ENCODE results near the gene DCLK2. TPM values are rescaled to one million over a fixed set of nuclear protein-coding genes. Genes with fewer than 3 reads are reported as not detected.

DCLK2 gene
- total RNA-seq, 1 experiment from 2014 or later = 1.2 TPM

DNA sequence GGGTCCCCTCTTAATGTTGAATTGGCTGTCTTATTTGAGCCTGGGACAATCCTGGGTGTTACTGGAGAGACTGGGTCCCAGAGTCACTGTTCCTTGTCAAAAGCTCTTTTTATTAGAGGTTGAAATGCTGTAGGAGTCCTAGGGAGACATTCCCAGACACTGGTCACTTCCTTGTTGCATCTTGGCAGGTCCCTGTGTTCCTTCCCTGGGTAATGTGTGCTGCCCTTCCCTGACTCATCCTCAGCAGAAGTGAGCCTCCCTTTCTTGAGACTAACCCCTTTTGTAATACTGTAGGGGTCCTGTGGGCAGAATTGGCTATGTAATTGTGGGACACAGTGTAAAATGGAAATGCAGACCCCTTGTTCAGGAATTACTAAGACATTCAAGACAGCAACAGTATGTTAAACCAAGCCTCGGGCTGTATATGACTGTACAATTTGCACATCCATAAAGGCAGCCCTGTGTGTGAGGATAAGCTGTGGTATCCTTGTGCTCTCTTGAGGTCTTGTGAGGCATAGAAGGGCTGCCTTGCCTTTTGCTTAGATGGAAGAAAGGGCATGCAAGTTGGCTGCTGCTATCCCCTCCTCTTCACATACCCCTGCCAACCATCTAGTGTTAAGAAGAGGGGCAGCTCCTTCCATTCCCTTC, 53.5 kb downstream of the DCLK2 start:
- H3K4me3 ChIP-seq (ENCODE audit: low read length) = no peak overlapping the region
- no peak overlapping the region for H3K4me2 ChIP-seq (ENCODE audit: low read length)
- H3K36me3 ChIP-seq (ENCODE audit: low read depth, low read length) = no peaks in the 10 kb centered on the region
- H2AFZ ChIP-seq (ENCODE audit: low read length) = no peak overlapping the region
- H3K9me2 ChIP-seq (replicated peaks; ENCODE audit: low read length) = no peaks in the 10 kb centered on the region
- intact Hi-C loops (cut with micrococcal nuclease) = no loop called here
- no peak for TF ChIP-seq EZH2 (IDR thresholded peaks at IDR 0.05; ENCODE audit: low read length, unreplicated experiment)
- TF ChIP-seq, protein P1, sequence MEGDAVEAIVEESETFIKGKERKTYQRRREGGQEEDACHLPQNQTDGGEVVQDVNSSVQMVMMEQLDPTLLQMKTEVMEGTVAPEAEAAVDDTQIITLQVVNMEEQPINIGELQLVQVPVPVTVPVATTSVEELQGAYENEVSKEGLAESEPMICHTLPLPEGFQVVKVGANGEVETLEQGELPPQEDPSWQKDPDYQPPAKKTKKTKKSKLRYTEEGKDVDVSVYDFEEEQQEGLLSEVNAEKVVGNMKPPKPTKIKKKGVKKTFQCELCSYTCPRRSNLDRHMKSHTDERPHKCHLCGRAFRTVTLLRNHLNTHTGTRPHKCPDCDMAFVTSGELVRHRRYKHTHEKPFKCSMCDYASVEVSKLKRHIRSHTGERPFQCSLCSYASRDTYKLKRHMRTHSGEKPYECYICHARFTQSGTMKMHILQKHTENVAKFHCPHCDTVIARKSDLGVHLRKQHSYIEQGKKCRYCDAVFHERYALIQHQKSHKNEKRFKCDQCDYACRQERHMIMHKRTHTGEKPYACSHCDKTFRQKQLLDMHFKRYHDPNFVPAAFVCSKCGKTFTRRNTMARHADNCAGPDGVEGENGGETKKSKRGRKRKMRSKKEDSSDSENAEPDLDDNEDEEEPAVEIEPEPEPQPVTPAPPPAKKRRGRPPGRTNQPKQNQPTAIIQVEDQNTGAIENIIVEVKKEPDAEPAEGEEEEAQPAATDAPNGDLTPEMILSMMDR (conservative IDR thresholded peaks at IDR 0.05; ENCODE audit: low read depth, low read length) = no peak
- no peak for TF ChIP-seq EZH2phosphoT487 (IDR thresholded peaks at IDR 0.05; ENCODE audit: borderline replicate concordance, low read length)
- no peaks in the 10 kb centered on the region for H3K27me3 ChIP-seq (ENCODE audit: low read length)
- no peaks in the 10 kb centered on the region for H4K20me1 ChIP-seq (ENCODE audit: low read length)
- ATAC-seq (peak; percentile 37; the same call in 1 of the 2 replicates), DNase-seq (no peak)
- POLR2A ChIA-PET (ENCODE audit: unreplicated experiment) = no interaction called here
- no peak overlapping the region for H3K27ac ChIP-seq (ENCODE audit: low read length)
- H3K9ac ChIP-seq (ENCODE audit: low read length) = no peak overlapping the region
- no TSS peak for BruUV-seq (replicated peaks)
- no peaks in the 10 kb centered on the region for H3K9me3 ChIP-seq (ENCODE audit: low read length)
- no peaks in the 10 kb centered on the region for H3K79me2 ChIP-seq (ENCODE audit: low read length)
- CTCF ChIA-PET = no interaction called here
- peaks cover 3% of the 10 kb centered on the region for H3F3A ChIP-seq (ENCODE audit: low read length, unreplicated experiment)
- H3K4me1 ChIP-seq (ENCODE audit: insufficient read depth, low read length) = peaks cover 42% of the 10 kb centered on the region

DNA sequence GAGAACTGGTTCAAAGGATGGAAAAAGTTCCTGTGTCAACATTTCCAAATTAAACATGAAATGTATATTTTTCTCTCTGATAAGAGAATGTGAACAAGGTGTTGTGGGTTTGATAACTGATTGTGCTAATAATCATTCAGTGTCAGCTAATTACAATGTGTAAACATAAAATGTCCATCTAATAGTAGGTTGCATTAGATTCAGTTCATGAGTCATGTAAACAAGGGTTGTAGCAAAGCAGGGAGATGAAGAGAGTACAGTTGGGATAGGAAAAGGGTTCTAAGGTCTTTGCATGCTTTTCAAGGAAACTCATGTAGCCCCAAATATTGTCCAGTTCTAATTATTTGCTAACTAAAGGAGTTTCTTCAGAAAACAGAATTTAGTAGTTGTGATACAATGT, 55.4 kb downstream of the DCLK2 start:
- DNase-seq (no peak), ATAC-seq (no peak)
- Histone ChIP-seq H3K9me3 (ENCODE audit: low read length) (no peaks in the 10 kb centered on the region), H3K9ac (ENCODE audit: low read length) (no peak overlapping the region), H3K79me2 (ENCODE audit: low read length) (no peaks in the 10 kb centered on the region), H4K20me1 (ENCODE audit: low read length) (no peaks in the 10 kb centered on the region), H3K27ac (ENCODE audit: low read length) (no peak overlapping the region), H3K4me1 (ENCODE audit: insufficient read depth, low read length) (peaks cover 25% of the 10 kb centered on the region; the same call in 1 of the 2 replicates), H3K36me3 (ENCODE audit: low read depth, low read length) (no peaks in the 10 kb centered on the region), H3F3A (ENCODE audit: low read length, unreplicated experiment) (no peaks in the 10 kb centered on the region), H3K9me2 (replicated peaks; ENCODE audit: low read length) (no peaks in the 10 kb centered on the region), H3K4me2 (ENCODE audit: low read length) (no peak overlapping the region), H3K4me3 (ENCODE audit: low read length) (no peak overlapping the region), H2AFZ (ENCODE audit: low read length) (no peak overlapping the region), H3K27me3 (ENCODE audit: low read length) (no peaks in the 10 kb centered on the region)
- BruUV-seq (replicated peaks) = no TSS peak
- intact Hi-C loops (cut with micrococcal nuclease) = no loop called here
- CTCF ChIA-PET = no interaction called here
- TF ChIP-seq, protein P1 (conservative IDR thresholded peaks at IDR 0.05; ENCODE audit: low read depth, low read length) = no peak
- TF ChIP-seq EZH2phosphoT487 (IDR thresholded peaks at IDR 0.05; ENCODE audit: borderline replicate concordance, low read length) (no peak), EZH2 (IDR thresholded peaks at IDR 0.05; ENCODE audit: low read length, unreplicated experiment) (no peak)
- POLR2A ChIA-PET (ENCODE audit: unreplicated experiment) = no interaction called here

DNA sequence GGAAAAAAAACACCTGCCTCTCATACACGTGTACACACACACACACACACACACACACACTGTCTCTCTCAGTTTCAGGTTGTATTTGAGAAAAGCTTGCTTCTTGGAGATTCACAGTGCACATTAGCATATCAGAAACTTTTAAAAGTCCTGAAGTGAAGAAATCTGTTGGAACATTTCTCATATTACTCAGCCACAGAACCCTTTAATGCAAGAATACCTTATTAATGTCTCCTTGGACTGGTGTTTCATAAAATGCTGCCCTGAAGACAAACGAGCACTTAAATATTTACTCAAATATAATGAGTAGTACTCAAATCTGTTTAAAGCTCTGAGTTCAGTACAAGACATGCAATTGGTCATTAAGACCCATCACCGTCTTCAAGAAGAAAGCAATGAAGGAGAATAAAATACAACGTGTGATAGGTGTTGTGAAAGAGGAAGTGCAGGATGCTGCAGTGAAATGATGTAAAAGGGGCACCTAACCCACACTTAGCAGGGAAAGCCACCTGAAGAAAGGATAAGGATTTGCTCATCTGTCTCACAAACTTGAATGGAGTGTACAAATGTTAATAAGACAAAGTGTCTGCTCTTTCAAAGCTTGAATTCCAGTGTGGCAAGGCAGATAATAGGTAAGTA, 57.0 kb downstream of the DCLK2 start:
- POLR2A ChIA-PET (ENCODE audit: unreplicated experiment) = no interaction called here
- H3K9me3 ChIP-seq (ENCODE audit: low read length) = no peaks in the 10 kb centered on the region
- H3K4me2 ChIP-seq (ENCODE audit: low read length) = no peak overlapping the region
- H3K27ac ChIP-seq (ENCODE audit: low read length) = no peak overlapping the region
- ATAC-seq (peak; percentile 29; the same call in 1 of the 2 replicates), DNase-seq (no peak)
- intact Hi-C loops (cut with micrococcal nuclease) = no loop called here
- no peaks in the 10 kb centered on the region for H3K36me3 ChIP-seq (ENCODE audit: low read depth, low read length)
- no peaks in the 10 kb centered on the region for H3F3A ChIP-seq (ENCODE audit: low read length, unreplicated experiment)
- no TSS peak for BruUV-seq (replicated peaks)
- no peak for TF ChIP-seq EZH2phosphoT487 (IDR thresholded peaks at IDR 0.05; ENCODE audit: borderline replicate concordance, low read length)
- TF ChIP-seq, protein P1 (conservative IDR thresholded peaks at IDR 0.05; ENCODE audit: low read depth, low read length) = no peak
- TF ChIP-seq EZH2 (IDR thresholded peaks at IDR 0.05; ENCODE audit: low read length, unreplicated experiment) = no peak
- no peak overlapping the region for H3K4me3 ChIP-seq (ENCODE audit: low read length)
- CTCF ChIA-PET = interaction anchor here (0.6 kb wide), 1 partner anchor 10 kb away, joined by 3 read pairs; no protein-coding TSS in a partner anchor
- H3K9ac ChIP-seq (ENCODE audit: low read length) = no peak overlapping the region
- no peaks in the 10 kb centered on the region for H3K79me2 ChIP-seq (ENCODE audit: low read length)
- no peaks in the 10 kb centered on the region for H3K27me3 ChIP-seq (ENCODE audit: low read length)
- no peaks in the 10 kb centered on the region for H3K9me2 ChIP-seq (replicated peaks; ENCODE audit: low read length)
- peaks cover 34% of the 10 kb centered on the region for H3K4me1 ChIP-seq (ENCODE audit: insufficient read depth, low read length)
- H2AFZ ChIP-seq (ENCODE audit: low read length) = no peak overlapping the region
- H4K20me1 ChIP-seq (ENCODE audit: low read length) = no peaks in the 10 kb centered on the region
